CD14-positive monocyte (primary cell): Measurements from ENCODE around the gene APOH. TPM values are rescaled to one million over a fixed set of nuclear protein-coding genes. Genes with fewer than 3 reads are reported as not detected.

Experiments used
- DNase-seq, 3 donors: peaks; one replicate each; pipeline ENCODE4 v3.0.0-alpha.2; 2011 to 2022
- H2AFZ ChIP-seq: 2 replicates; pipeline ENCODE4 v1.6.0; 2012; ENCODE audit warnings: mild to moderate bottlenecking, low read depth, low read length, inconsistent platforms; ENCODE audit not compliant: insufficient read depth, poor library complexity, severe bottlenecking
- H3K27ac ChIP-seq, 2 donors: 1 replicate in 1 of 2; 2 replicates in 1 of 2; pipeline ENCODE4 v1.5.1; 2012 to 2013; ENCODE audit warnings: low read length in 2 of 2, control low read depth in 1 of 2, inconsistent platforms in 1 of 2, low read depth in 1 of 2, mild to moderate bottlenecking in 1 of 2
- H3K27me3 ChIP-seq, 2 donors: one replicate each; pipeline versions ENCODE4 v1.6.0 to v1.6.1; 2011 to 2013; ENCODE audit warnings: low read length in 2 of 2; ENCODE audit not compliant: control insufficient read depth in 2 of 2, insufficient read depth in 2 of 2
- H3K36me3 ChIP-seq, 2 donors: replicated peaks in 1 of 2; 1 replicate in 1 of 2; 2 replicates in 1 of 2; pipeline versions ENCODE4 v1.5.1 to v1.6.1; 2012 to 2013; ENCODE audit warnings: low read length in 2 of 2, control low read depth in 1 of 2, inconsistent platforms in 1 of 2, mild to moderate bottlenecking in 1 of 2; ENCODE audit not compliant: insufficient read depth in 2 of 2, control insufficient read depth in 1 of 2
- H3K4me1 ChIP-seq, 2 donors: 1 replicate in 1 of 2; 2 replicates in 1 of 2; pipeline versions ENCODE4 v1.5.1 to v1.6.1; 2012 to 2013; ENCODE audit warnings: low read length in 2 of 2, control low read depth in 1 of 2, inconsistent platforms in 1 of 2, mild to moderate bottlenecking in 1 of 2, moderate library complexity in 1 of 2; ENCODE audit not compliant: insufficient read depth in 2 of 2, control insufficient read depth in 1 of 2
- H3K4me2 ChIP-seq: replicated peaks from 2 replicates; pipeline ENCODE3; 2012; ENCODE audit warnings: low read length, moderate library complexity, mild to moderate bottlenecking; ENCODE audit not compliant: poor library complexity, severe bottlenecking; ENCODE audit errors: extremely low read depth
- H3K4me3 ChIP-seq, 3 experiments: fragments of 200-600 bp in 1 of 3; sonication (generic) in 1 of 3; replicated peaks in 1 of 3; 1 replicate in 2 of 3; 2 replicates in 1 of 3; pipeline ENCODE4 v1.5.1; 2011 to 2013; ENCODE audit warnings: low read length in 3 of 3, mild to moderate bottlenecking in 3 of 3, control low read depth in 2 of 3, low read depth in 2 of 3, inconsistent platforms in 1 of 3, moderate library complexity in 1 of 3
- H3K79me2 ChIP-seq: 2 replicates; pipeline ENCODE4 v1.6.0; 2012; ENCODE audit warnings: mild to moderate bottlenecking, control low read depth, inconsistent platforms, low read length, moderate library complexity; ENCODE audit not compliant: insufficient read depth
- H3K9ac ChIP-seq: 2 replicates; pipeline ENCODE4 v1.6.0; 2017; ENCODE audit warnings: low read length, mild to moderate bottlenecking; ENCODE audit not compliant: insufficient read depth, poor library complexity, severe bottlenecking
- H3K9me3 ChIP-seq, 2 donors: replicated peaks in 1 of 2; 1 replicate in 1 of 2; 2 replicates in 1 of 2; pipeline versions ENCODE4 v1.5.1 to v1.6.1; 2012 to 2013; ENCODE audit warnings: low read length in 2 of 2, control low read depth in 1 of 2; ENCODE audit not compliant: control insufficient read depth in 1 of 2, insufficient read depth in 1 of 2
- H4K20me1 ChIP-seq: 2 replicates; pipeline ENCODE4 v1.6.0; 2012; ENCODE audit warnings: mild to moderate bottlenecking, low read length, control low read depth, moderate library complexity; ENCODE audit not compliant: insufficient read depth
- H3K27ac Mint-ChIP-seq, 7 donors: one replicate each; pipeline ENCODE4 v1.8.0; 2020; ENCODE audit warnings: mild to moderate bottlenecking in 7 of 7, mixed read lengths in 7 of 7, moderate library complexity in 6 of 7, inconsistent platforms in 2 of 7
- H3K27me3 Mint-ChIP-seq, 3 donors: one replicate each; pipeline ENCODE4 v1.8.0; 2021 to 2022; ENCODE audit warnings: low read depth in 3 of 3, mild to moderate bottlenecking in 3 of 3, mixed read lengths in 3 of 3, moderate library complexity in 3 of 3, inconsistent platforms in 1 of 3
- H3K36me3 Mint-ChIP-seq, 2 donors: one replicate each; pipeline ENCODE4 v1.8.0; 2020; ENCODE audit warnings: mixed read lengths in 2 of 2, inconsistent platforms in 1 of 2, mild to moderate bottlenecking in 1 of 2
- H3K4me1 Mint-ChIP-seq: one replicate; pipeline ENCODE4 v1.8.0; 2020; ENCODE audit warnings: mild to moderate bottlenecking, mixed read lengths
- H3K4me3 Mint-ChIP-seq, 2 donors: one replicate each; pipeline ENCODE4 v1.8.0; 2020; ENCODE audit warnings: mild to moderate bottlenecking in 2 of 2, mixed read lengths in 2 of 2, moderate library complexity in 1 of 2
- H3K9me3 Mint-ChIP-seq, 7 donors: one replicate each; pipeline ENCODE4 v1.8.0; 2020 to 2022; ENCODE audit warnings: mixed read lengths in 7 of 7, mild to moderate bottlenecking in 6 of 7, moderate library complexity in 6 of 7, inconsistent platforms in 2 of 7
- CTCF ChIP-seq: fragments of 200-600 bp; IDR thresholded peaks from one replicate; pipeline ENCODE4 v1.8.0; 2022; ENCODE audit warnings: antibody characterized with exemption, mild to moderate bottlenecking
- WGBS: methylation state at CpG from one replicate; pipeline ENCODE4 v1.1.5; 2013; ENCODE audit warnings: missing lambda C conversion rate; ENCODE audit not compliant: insufficient coverage; 5-methylcytosine and 5-hydroxymethylcytosine counted together
- intact Hi-C, 2 donors: fragments of 100-400 bp; cut with micrococcal nuclease; formaldehyde crosslinking; loops; one replicate each; pipeline versions ENCODE4 v1.15.0 to v1.15.1; 2023
- polyA plus RNA-seq, 3 donors: library from polyadenylated mRNA; depleted of rRNA in 1 of 3; unstranded in 2 of 3; stranded (reverse) in 1 of 3; fragments of 300-500 nt in 2 of 3; fragments of >200 nt in 1 of 3; fragmentation: Illumina TruSeq in 2 of 3; gene quantifications; 1 replicate in 2 of 3; 2 replicates in 1 of 3; pipeline ENCODE4 v1.2.3, GENCODE V29; 2012 to 2021
- small RNA-seq: library from RNA; depleted of rRNA; stranded (forward); fragments of <200 nt; gene quantifications from one replicate; pipeline ENCODE3, GENCODE V24; 2012; ENCODE audit warnings: low read depth; ENCODE audit not compliant: insufficient read length

Gene APOH
- polyA plus RNA-seq, 3 donors, result not detected

- Histone ChIP-seq H3K79me2 (no peaks in the 10 kb centered on the region), H3K27me3 (no peaks in the 10 kb centered on the region), H3K4me2 (no peak overlapping the region), H4K20me1 (no peaks in the 10 kb centered on the region), H3K9me3 (no peaks in the 10 kb centered on the region), H3K9ac (no peak overlapping the region), H3K4me1 (no peaks in the 10 kb centered on the region), H3K36me3 (no peaks in the 10 kb centered on the region), H3K4me3 (no peak overlapping the region), H3K27ac (no peak overlapping the region), H2AFZ (no peak overlapping the region)
- H3K27me3 Mint-ChIP-seq, result peaks cover 0 to 2% (median 2%) of the 10 kb centered on the region in 3 donors
- H3K27ac Mint-ChIP-seq, result no peak overlapping the region
- H3K4me3 Mint-ChIP-seq, result no peak overlapping the region
- TF ChIP-seq CTCF, result no peak
- no peak for DNase-seq
- no peaks in the 10 kb centered on the region for H3K9me3 Mint-ChIP-seq
- intact Hi-C loops, result no loop called here
- no peaks in the 10 kb centered on the region for H3K4me1 Mint-ChIP-seq
- WGBS, result no CpG with 5 or more reads among the region's 5 CpGs
- H3K36me3 Mint-ChIP-seq, result no peaks in the 10 kb centered on the region
Observed at GRCh38 chr17:66167189-66167815, 61.9 kb downstream of the APOH start.

GRCh38 chr17:66165537-66166123 lies 63.6 kb downstream of the APOH start:
- Histone ChIP-seq H3K9ac (no peak overlapping the region), H3K36me3 (no peaks in the 10 kb centered on the region), H3K4me3 (no peak overlapping the region), H2AFZ (no peak overlapping the region), H3K79me2 (no peaks in the 10 kb centered on the region), H3K27ac (no peak overlapping the region), H3K9me3 (no peaks in the 10 kb centered on the region), H3K27me3 (no peaks in the 10 kb centered on the region), H3K4me2 (no peak overlapping the region), H3K4me1 (no peaks in the 10 kb centered on the region), H4K20me1 (no peaks in the 10 kb centered on the region)
- Mint-ChIP-seq H3K4me3 (no peak overlapping the region), H3K27me3 (peaks cover 0 to 1% (median 1%) of the 10 kb centered on the region in 3 donors), H3K27ac (no peak overlapping the region), H3K4me1 (no peaks in the 10 kb centered on the region), H3K36me3 (no peaks in the 10 kb centered on the region), H3K9me3 (peaks cover 0 to 1% (median 0%) of the 10 kb centered on the region in 7 donors)
- peak in 1 of 3 donors; percentile 1 for DNase-seq
- intact Hi-C loops, result no loop called here
- peak; percentile 64 for TF ChIP-seq CTCF

Small RNAs within 50 kb of the gene (small RNA-seq; reads per million reads assigned to genes)
- gene RNA5SP444, result not detected

Other genes starting within 250 kb of the APOH start
- under 1 TPM in 1 of 3 donors, not detected in 2; 0.10 TPM for gene CEP112, start 37.3 kb downstream of the APOH start, polyA plus RNA-seq
- 1 to 10 TPM in 1 of 3 donors, under 1 TPM in 2; 0.22 to 7.1 (median 0.30) TPM for gene PRKCA, start 73.2 kb upstream of the APOH start, polyA plus RNA-seq